HG02943 (cell line): ENCODE measurements around the gene PPP1R14C.
"Not testable (repeated sequence)": the region's sequence is repeated elsewhere in the genome, so short reads cannot be mapped to it uniquely, and the experiment has no call there.

Experiments
- ATAC-seq: cut with Tn5 transposase; IDR thresholded peaks from one replicate; pipeline ENCODE4 v1.9.1; 2021; ENCODE audit warnings: mild to moderate bottlenecking, low read depth, moderate library complexity; ENCODE audit not compliant: unreplicated experiment

PPP1R14C gene

GRCh38 chr6:150211700-150212511 lies 69.1 kb downstream of the PPP1R14C start:
- no peak for ATAC-seq

GRCh38 chr6:150212778-150213177 lies 69.9 kb downstream of the PPP1R14C start:
- ATAC-seq = no peak

- ATAC-seq = no peak
These were observed 70.5 kb downstream of the PPP1R14C start for GRCh38 chr6:150213301-150213700.

DNA sequence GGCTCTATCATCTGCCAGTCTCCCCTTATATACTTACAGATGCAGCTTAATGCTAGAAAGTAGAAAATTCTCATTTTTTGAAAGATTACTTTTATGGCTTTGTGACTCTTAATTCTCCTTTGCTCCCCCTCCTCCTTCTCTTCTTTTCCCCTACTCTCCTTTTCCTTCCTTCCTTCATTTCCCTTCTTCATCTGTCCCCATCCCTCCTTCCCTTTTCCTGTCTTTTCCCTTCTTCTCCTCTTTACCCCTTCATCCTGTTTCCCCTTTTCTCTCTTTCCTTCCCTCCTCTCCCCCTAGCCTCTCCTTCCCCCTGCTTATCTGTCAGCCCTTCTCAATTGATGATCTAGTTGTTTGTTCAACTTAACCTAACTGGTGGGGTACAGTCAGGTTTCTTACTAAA lies 71.5 kb downstream of the PPP1R14C start:
- ATAC-seq = no peak

DNA sequence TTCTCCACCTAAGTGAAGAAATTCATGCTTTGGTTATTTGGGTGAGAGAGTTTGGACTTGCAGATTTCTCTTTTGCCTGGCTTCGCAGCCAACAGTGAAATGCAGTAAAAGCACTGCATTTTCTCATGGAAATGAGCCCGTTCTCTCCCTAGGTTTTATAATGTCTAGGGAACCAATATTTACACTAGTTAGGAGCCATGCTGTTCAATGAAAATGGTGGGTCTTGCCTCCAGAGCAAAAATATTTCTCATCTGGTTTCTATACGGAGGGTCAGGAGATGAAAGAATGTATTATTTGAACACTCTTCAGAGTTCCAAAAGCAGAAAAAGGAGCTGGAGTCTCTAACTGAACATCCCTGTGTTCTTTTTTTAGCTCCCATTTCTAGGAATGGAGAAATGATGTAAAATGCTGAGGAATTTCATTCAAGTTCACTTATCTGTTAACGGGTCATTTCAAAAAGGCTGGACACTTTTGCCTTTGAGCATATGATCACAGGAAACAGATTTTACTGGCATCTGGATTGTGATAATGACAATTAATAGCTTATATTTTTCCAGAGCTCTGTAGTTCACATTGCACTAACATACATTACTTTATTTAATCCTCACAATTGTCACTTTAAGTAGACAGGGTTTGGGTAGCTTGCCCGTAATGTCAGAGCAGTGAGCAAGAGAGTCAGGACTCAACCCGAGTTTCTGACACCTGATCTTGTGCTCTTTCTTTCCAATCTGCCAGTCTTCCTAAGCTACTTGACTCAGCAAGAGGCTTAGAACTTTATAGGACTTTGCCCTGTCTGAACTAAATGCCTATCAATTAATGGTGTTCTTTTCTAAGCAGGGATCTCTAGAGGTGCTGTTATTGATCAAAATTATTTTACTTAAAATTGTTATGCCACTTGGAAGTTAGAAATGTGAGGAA lies 78.0 kb downstream of the PPP1R14C start:
- no peak for ATAC-seq

- no peak for ATAC-seq
These were observed 82.0 kb downstream of the PPP1R14C start for GRCh38 chr6:150224820-150225219.

- ATAC-seq = no peak
These were observed 84.4 kb downstream of the PPP1R14C start for GRCh38 chr6:150227281-150227680.

- no peak for ATAC-seq
These were observed 85.4 kb downstream of the PPP1R14C start for GRCh38 chr6:150228072-150228733.

DNA sequence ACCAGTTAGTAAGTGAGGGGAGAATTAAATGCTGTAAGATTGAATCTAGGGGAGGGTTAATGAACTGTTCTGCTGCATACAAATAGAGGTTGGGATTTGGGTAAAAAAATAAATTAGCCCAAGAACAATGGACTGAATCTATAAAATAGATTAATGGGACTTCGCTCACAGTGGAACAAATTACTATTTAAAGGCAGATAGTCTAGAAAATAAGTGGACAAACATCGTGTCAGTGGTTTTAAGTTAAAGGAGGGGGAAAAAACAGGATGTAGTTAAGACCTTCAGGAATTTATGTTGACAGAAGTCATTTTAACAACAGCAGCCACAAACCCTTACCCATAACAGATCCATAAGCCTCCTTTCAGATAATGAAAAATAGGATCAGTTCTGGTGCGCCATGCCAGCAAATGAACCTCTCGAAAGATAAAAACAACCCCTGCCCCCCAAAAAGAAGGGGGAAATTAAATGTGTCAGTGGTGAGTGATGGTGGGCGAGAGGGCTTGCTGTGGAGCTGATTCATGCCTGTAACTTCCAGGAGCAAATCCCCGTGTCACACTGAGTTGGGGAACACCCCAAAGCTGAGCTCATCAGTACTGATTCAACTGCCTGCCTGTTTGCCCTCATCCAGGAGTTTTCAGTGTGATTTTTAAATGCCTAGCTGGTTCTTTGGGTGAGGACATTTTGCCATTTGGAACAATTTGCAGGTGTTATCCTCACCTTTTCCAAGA lies 86.8 kb downstream of the PPP1R14C start:
- no peak for ATAC-seq

DNA sequence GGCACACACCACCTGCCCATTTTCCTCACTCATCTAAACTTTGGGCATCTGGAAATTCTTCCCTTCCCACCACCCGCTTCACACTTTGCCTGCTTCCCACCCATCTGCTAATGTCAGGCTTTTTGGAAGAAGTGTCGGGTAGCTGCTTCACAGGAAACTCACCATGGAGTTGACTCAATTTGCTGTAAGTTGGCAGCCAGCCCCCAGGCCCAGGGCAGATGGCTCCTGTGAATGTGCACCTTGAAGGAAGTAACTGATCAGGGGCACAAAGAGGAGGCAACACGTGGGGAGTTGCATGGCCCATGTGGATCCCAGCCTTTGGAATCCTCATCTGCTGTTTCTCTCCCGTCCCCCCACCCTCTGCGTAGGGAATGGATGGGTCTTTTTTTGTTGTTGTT lies 87.3 kb downstream of the PPP1R14C start:
- no peak for ATAC-seq

DNA sequence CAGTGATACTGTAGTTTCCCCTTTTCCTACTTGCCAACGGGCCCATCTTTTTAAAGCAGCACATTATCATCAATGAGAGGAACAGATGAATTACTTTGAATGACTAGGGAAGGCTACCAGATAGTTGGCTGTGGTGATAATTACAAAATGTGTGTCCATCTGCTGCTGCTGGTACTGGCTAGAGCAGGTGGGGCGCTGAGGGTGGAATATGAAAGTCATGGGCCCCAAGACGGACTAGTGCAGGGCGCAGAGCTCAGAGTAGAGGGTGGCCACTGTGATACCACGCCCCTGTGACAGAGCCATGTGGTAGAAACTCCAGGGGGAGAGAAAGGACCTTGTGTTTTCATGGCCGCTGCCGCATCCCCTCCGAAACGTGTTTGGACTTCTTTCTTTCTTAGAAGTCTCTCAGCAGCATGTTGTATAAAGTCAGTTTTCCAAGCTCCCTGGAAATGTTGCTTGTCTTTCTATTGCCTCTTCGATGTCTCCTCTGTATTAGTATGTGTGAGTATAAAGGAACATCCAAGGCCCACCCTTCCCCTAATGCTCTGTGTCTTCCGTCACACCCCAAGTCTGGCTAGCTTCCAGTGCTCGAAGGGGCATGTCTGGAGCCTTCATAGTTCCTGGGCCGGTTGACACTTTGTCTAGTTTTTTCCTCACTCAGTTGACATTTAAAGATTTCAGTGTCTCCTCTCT lies 88.1 kb downstream of the PPP1R14C start:
- no peak for ATAC-seq

- no peak for ATAC-seq
These were observed 88.6 kb downstream of the PPP1R14C start for GRCh38 chr6:150231525-150231850.

GRCh38 chr6:150233843-150234269 lies 91.0 kb downstream of the PPP1R14C start:
- ATAC-seq = no peak

DNA sequence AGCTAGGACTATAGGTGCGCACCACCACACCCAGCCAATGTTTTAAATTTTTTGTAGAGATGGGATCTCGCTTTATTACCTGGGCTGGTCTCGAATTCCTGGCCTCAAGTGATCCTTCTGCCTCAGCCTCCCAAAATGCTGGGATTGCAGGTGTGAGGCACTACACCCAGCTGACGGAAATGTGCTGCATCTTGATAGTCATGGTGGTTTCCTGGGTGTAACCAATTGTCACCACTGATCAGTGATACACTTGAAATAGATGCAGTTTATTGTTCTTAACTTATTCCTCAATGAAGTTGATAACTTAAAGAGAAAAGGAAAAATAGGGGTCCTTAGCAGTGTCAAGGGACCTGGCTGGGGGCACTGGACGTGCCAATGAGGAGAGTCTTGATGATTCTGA lies 92.4 kb downstream of the PPP1R14C start:
- ATAC-seq = no peak

- ATAC-seq = no peak
These were observed 93.3 kb downstream of the PPP1R14C start for GRCh38 chr6:150236114-150236513.

- ATAC-seq = no peak
These were observed 93.7 kb downstream of the PPP1R14C start for GRCh38 chr6:150236544-150236943.

DNA sequence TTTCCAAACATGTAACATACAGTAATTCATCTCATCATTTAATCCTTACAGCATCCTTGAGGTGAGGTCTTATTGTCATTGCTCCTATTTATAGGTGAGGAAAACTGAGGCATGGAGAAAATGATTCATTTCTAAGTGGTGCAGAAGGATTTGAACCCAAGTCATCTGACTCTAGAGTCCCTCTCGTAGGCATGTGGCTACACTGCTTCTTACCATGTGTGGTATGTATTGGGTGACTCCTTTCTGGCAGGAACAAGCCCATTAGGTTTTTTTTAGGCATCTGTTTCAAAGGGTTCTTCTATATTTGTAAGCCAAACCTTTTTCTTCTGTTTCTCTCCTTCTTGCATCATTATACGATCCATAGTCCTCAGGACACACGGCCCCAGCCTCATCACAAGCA lies 94.8 kb downstream of the PPP1R14C start:
- no peak for ATAC-seq

DNA sequence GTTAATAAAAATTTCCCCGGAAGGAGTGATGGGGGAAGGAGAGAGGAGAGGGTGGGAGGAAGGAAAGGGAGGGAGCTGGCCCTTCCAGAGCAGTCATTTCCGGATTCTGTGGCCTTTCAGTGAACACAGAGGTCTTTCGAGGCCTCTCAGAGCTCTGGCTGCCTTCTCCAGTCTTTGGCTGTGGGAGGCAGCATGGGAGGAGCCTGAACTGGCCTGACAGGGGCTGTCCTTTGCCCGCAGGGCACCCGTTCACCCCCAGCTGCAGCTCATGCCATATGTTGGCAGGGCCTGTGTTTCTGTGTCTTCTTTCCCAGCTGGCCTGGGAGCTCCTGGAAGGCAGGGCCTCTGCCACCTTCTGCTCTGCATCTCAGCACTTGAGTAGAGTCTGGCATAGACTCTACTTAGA lies 95.5 kb downstream of the PPP1R14C start:
- ATAC-seq = no peak

DNA sequence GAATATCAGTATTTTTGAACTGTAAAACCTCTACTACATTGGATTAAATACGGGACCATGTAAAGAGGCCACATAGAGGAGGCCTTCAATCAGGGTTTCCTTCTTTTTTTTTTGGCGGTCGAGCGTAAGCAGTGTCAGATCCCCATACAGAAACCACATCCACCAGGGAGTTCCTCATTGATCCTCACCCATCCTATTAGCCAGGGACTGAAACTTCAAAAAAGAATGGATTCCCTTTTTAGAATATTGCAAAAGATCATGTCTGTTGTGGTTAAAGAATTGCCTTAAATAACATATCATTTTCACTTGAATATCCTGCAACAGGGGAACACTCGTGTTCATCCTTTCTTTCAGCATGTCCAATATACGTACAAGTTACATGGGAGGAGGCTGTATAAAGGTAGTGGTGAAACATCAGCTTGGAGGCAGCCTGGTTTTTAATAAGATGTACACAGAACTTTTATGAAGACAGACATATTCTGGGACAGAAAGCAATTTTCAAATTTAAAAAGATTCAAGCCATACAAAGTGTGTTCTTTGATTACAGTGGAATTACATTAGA lies 96.1 kb downstream of the PPP1R14C start:
- ATAC-seq = no peak

GRCh38 chr6:150241756-150242155 lies 98.9 kb downstream of the PPP1R14C start:
- not testable (repeated sequence) for ATAC-seq
